GM18873 (cell line): ENCODE measurements around the gene CALU.

ENCODE experiments used
- ATAC-seq: cut with Tn5 transposase; IDR thresholded peaks from one replicate; pipeline ENCODE4 v1.9.1; 2021; ENCODE audit warnings: mild to moderate bottlenecking, moderate library complexity, moderate number of reproducible peaks; ENCODE audit not compliant: unreplicated experiment, low FRiP score

The CALU gene

DNA sequence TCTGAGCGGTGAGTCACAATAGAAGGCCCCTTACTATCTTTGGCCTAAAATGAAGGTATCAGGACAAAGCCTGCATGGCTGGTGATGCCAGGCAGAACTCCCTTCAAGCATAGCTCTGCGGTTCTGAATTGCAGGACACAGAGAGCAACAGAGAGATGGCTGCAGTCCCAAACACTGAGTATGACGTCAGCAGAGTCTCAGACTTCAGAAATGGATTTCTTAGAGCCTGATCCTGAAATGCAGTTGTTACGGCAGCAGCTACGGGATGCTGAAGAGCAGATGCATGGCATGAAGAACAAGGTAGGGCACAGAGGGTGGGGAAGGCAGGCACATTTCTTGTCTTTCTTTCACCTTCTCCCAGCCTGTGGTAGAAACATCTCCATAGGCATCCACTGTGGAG lies 66.1 kb downstream of the CALU start:
- no peak for ATAC-seq

DNA sequence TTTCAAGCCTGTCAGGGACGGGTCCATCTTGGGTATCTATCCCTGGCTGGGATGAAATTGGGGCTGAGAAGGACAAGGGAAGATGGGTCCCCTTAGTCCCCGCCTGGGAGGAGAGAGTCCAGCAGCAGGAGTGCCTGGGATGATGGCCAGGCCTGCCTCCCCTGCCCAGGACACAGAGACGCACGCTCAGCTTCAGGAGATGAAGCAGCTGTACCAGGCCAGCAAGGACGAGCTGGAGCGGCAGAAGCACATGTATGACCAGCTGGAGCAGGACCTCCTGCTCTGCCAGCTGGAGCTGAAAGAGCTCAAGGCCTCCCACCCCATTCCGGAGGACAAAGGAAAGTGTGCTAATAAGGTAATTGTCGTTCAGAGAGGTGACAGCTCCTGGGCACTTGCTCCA lies 68.0 kb downstream of the CALU start:
- ATAC-seq: no peak

DNA sequence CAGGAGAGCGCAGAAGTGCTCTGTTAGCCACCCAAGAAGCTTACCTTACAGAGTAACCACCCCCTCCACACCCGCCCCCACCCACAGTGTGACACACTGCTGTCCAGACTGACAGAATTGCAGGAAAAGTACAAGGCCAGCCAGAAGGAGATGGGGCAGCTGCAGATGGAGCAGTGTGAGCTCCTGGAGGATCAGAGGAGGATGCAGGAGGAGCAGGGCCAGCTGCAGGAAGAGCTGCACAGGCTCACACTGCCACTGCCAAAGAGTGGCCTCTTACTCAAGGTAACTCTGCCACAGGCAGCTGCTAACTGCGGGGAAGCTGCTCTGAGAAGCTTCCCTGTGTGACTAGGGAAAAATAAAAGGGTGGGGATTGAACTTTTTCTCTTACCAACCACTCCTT lies 70.2 kb downstream of the CALU start:
- ATAC-seq: no peak

DNA sequence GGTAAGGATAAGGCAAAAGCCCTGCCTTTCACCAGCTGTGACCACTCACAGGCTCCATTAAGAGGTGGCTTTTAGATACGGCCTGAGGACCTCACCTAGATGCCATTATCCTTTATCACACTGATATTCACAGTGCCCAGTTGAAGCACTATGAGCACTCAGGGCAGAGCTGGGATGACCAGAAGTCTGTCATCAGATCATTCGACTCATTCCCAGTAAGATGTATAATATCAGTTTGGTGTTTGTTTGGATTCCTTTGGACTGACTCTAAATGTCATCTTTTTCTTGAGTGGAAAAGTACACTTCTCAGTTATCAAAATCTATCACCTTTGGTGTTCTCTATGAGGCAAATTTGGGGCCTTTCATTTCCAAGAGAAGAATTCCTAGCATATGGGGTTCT lies 71.3 kb downstream of the CALU start:
- ATAC-seq: no peak

DNA sequence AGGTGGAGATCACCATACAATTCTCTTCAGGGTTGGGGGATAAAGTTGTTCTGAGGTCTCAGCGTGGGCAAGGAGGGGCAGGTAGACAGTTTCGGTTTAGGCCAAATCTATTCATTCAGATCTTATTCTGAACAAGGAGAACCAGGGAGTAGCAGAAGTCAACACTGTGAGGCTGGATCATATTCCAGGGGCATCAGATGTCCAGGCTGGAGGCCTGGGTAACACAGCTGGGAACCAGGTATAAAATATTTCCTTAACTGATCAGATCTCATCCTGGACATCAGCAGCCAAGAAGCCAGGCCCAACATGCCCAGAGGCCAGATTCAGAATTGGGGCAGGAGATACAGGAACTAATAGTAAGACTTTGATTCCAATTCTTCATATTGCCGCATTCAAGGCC lies 71.8 kb downstream of the CALU start:
- no peak for ATAC-seq

DNA sequence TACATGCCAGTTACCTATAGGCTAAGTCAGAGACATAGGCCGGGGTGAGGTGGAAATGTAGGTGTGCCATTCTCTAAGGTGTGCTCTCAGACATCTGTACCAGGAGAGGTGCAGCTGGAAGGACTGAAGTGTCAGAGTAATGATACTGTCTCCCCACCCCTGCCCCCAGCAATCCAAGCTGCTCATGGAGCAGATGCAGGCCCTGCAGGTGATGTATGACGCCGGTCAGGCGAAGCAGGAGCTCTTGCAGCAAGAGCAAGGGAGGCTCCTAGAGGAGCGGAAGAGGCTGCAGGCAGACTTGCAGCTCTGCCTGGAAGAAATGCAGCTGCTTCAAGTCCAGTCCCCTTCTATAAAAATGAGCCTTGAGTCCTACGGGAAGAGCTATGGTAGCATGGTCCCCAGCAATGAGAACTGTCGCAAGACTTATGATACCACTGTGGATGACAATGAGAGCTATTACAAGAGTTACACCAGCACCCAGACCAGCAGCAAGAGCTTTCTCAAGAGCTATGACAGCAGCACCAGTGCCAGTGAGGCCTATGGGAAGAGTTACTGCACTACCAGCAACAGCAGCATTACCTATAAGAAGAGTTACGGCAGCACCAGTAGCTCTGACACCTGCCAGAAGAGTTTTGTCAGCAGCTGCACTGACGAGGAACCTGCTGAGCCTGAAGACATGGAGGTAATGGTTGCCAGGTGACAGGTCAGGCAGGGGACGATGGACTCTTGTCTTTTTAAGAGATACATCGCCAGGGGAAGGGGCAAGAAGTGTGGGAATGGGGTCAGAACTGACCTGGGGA lies 72.7 kb downstream of the CALU start:
- no peak for ATAC-seq

DNA sequence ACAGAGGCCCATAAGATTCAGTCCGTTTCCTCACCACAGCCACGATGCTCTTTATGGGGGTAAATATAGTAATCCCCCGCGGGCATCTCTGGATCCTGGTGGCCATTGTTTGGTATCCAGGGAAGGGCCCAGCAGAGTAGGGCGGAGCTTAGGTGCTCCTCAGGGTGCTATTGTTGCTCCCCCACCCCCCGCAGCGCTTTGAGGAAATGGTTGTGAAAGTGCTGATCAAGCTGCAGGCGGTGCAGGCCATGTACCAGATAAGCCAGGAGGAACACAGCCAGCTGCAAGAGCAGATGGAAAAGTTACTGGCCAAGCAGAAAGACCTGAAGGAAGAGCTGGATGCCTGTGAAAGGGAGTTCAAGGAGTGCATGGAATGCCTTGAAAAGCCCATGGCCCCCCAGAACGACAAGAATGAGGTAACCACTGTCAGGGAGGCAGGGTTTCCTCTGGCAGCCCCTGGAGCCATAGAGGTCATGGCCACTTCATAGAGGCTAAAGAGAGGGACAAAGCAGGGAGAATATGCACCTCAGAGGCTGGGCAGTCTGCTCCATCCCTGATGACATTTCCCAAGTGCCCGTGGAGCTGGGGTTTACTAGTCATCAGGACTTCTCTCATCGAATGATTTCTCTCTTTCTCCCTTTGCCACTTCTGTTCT lies 73.5 kb downstream of the CALU start:
- no peak for ATAC-seq

DNA sequence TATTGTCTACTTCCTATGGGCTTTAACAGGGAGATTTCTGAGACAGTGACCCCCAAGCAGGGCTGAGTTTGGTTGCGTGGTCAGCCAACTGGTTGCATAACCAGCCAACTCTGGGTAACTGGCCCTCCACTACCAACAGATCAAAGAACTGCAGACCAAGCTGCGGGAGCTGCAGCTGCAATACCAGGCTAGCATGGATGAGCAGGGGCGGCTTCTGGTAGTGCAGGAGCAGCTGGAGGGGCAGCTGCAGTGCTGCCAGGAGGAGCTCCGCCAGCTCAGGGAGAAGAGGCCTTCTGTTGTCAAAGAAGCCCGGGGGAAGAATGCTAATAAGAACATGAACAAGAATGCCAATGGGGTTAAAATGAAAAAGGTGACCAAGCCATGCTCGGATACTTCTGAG lies 75.3 kb downstream of the CALU start:
- ATAC-seq: no peak

DNA sequence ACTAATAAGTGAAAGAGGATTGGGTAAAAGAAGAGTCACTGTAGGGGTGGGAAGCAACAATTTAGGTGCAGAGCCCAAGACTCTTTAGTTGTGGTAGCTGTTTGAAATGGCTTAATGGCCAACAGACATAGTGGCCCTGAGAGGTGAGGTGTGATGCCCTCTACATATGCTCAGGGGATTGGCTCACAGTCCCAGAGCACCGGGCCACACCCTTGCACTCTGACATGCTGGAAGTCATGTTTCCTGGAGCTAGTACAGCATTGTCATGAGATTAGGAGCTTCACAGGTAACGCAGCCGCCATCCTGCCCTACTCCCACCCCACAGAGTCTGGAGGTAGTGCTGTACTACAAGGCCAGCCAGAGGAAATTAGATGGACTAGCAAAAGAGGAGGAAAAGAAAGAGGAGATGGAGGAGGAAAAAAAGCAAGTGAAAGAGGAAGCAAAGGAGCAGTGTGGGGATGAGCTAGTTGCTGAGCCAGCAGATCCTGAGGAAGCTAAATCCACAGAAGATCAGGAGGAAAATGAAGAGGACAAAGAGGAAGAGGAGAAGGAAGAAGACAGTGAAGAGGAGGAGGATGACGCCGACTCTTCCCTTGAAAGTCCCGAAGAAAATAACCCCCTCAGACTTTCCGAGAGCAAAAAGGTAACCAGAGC lies 76.3 kb downstream of the CALU start:
- no peak for ATAC-seq

DNA sequence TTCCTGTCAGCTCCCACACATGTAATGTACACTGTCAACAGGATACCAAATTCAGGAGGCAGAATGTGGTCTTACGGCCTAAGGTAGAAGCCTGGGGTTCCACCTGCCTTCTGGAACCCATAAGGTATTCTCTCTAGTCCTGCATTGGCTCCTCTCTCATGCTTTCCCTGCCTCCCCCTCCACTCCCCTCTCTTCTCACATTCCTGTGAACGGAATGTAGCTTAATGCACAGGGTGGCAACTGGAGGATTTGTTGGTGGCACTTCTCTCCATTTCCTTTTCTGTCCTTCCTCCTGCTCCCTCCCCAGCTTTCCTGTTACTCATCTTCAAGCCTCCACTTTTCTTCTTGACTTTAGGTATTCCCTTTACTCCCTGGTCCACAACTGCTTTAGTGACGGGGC lies 79.5 kb downstream of the CALU start:
- ATAC-seq: no peak
